ENCODE results near the gene MINDY1.

MINDY1 gene

GRCh38 chr1:151012684-151013471 lies 6.2 kb upstream of the MINDY1 start:
- in situ Hi-C loops (cut with MboI; ENCODE audit: low sequenced_read_pairs): no loop called here

DNA sequence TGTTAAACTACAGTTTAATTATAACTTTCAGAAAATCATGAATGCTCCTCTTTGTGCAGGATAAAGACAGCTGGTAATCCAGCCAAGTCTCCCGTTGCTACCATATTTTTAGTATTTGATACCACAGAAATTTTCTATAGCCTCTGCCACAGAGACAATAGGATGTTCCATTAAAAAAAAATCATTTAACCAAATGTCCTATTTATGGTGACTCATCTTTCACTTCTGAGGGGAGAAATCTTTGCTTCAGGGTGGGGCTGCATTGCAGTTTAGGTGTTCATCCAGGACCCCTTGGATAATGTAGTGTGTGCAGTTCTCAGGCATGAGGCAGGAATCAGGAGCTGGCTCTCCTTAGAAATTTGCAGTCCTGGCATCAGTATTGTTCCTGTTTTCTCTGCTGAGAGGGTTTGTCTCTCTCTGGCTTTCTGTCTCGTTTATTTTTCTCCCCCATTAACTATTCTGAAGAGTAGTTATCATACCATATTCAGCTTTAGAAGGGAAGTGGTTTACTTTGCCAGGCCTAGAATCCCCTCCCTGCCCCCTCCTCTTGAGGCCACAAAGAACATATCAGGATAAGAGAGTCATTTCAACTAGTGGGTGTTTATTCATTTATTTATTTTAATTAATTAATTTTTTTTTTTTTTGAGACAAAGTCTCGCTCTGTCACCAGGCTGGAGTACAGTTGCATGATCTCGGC lies 4.6 kb upstream of the MINDY1 start:
- in situ Hi-C loops (cut with MboI; ENCODE audit: low sequenced_read_pairs): no loop called here

DNA sequence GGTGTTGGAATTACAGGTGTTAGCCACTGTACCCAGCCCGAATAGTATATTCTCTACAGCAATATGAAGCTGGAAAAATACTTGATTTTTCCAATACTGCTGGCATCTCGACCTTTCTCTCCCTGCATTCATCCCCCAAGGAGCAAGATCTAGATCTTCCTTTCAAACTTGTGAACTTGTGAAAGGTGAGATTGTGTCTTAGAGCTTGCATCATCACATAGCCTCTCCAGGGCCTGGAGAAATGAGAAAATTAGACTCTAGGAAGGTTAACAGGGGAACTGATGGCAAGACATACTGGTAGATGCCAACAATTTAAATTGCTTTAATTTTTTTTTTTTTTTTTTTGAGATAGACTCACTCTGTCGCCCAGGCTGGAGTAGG lies 3.6 kb upstream of the MINDY1 start:
- in situ Hi-C loops (cut with MboI; ENCODE audit: low sequenced_read_pairs): no loop called here

GRCh38 chr1:151009674-151010345 lies 3.1 kb upstream of the MINDY1 start:
- in situ Hi-C loops (cut with MboI; ENCODE audit: low sequenced_read_pairs): no loop called here

DNA sequence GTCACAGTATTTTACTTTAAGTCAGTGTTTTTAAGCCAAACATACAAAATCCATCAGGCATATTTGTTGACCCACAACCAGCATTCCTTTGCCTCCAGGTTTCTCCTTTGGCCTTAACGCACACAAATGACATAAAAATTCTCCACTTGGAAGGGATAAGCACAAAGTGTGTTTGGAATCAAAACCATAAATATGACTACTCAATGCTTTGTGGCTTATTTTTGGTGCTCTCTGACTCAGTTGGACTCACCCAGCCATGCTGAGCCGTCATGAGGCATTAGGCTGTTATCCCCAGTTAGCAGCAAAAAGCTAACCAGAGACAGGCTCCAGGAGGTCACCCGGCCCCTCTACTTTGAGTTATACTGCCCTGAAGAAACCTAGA lies 2.5 kb upstream of the MINDY1 start:
- in situ Hi-C loops (cut with MboI; ENCODE audit: low sequenced_read_pairs): no loop called here

- in situ Hi-C loops (cut with MboI; ENCODE audit: low sequenced_read_pairs): no loop called here
Observed at GRCh38 chr1:151008244-151009205, 1.8 kb upstream of the MINDY1 start, which contains the start of gene PRUNE1. PRUNE1 (plus strand) TSS chr1:151008449; CDS start chr1:151008633, 184 bp downstream.

GRCh38 chr1:151007853-151008243 lies 1.1 kb upstream of the MINDY1 start:
- in situ Hi-C loops (cut with MboI; ENCODE audit: low sequenced_read_pairs): no loop called here

- in situ Hi-C loops (cut with MboI; ENCODE audit: low sequenced_read_pairs): no loop called here
Observed at GRCh38 chr1:151005729-151006319, 878 bp downstream of the MINDY1 start.

DNA sequence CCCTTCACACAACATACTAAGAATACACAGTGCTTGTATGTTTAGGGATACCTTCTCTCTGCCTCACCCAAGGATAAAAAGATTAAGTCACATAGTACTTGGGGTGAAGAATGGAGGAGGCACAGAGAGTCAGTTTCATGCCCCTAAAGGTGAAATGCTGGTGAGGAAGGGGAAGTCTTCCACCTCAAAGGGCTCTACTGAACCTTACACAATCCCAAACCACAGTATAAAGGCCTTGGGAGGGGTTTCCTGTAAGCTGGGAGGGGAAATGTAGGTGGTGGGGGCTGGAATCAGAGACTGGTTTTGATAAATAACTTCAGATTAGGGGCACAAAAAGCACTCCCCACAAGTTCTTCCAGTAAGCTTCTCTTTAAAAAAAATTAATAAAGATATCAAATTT lies 3.5 kb downstream of the MINDY1 start:
- in situ Hi-C loops (cut with MboI; ENCODE audit: low sequenced_read_pairs): no loop called here

- in situ Hi-C loops (cut with MboI; ENCODE audit: low sequenced_read_pairs): no loop called here
Observed at GRCh38 chr1:151002611-151003010, 4.1 kb downstream of the MINDY1 start.

GRCh38 chr1:151002051-151002450 lies 4.7 kb downstream of the MINDY1 start:
- in situ Hi-C loops (cut with MboI; ENCODE audit: low sequenced_read_pairs): no loop called here

- in situ Hi-C loops (cut with MboI; ENCODE audit: low sequenced_read_pairs): no loop called here
Observed at GRCh38 chr1:151001602-151002001, 5.1 kb downstream of the MINDY1 start.

DNA sequence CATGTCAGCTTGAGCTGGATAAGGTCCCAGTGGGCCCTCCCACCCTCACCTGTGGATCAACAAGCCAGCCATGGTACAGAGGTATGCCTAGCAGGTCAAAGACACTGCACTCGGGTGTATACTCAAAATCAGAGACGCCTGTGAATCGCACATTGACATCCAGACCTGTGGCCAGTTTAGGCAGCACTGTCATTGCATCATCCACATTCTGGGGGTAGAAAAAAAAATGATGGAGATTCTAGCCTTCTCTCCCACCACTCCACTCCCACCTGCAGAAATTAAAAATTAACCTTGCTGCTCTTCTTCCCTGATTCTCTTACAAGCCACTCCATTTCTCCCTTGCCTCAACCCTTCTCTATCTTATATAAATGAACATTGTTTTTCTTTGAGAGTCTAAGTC lies 6.3 kb downstream of the MINDY1 start:
- in situ Hi-C loops (cut with MboI; ENCODE audit: low sequenced_read_pairs): no loop called here

- in situ Hi-C loops (cut with MboI; ENCODE audit: low sequenced_read_pairs): no loop called here
Observed at GRCh38 chr1:150999926-151000325, 6.8 kb downstream of the MINDY1 start.

GRCh38 chr1:150999051-150999674 lies 7.5 kb downstream of the MINDY1 start:
- in situ Hi-C loops (cut with MboI; ENCODE audit: low sequenced_read_pairs): no loop called here

DNA sequence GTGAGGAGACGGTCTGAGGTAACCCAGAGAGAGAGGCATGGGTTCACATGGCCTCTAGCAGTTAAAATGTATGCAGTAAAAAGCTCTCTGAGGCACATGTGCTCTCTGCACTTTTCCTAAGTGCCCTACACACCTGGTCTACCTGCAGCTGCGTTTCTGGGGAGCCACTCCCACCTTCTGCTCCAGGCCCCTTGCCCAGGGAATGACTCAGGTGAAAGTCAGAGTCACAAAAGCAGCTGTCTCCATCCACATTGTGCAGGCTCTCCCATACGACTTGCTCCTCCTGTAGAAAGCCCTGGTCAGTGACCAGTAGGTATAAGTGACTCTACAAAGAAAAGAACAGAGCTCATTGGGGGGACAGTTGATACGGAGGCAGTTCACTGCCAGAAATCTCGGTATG lies 8.8 kb downstream of the MINDY1 start:
- in situ Hi-C loops (cut with MboI; ENCODE audit: low sequenced_read_pairs): no loop called here

DNA sequence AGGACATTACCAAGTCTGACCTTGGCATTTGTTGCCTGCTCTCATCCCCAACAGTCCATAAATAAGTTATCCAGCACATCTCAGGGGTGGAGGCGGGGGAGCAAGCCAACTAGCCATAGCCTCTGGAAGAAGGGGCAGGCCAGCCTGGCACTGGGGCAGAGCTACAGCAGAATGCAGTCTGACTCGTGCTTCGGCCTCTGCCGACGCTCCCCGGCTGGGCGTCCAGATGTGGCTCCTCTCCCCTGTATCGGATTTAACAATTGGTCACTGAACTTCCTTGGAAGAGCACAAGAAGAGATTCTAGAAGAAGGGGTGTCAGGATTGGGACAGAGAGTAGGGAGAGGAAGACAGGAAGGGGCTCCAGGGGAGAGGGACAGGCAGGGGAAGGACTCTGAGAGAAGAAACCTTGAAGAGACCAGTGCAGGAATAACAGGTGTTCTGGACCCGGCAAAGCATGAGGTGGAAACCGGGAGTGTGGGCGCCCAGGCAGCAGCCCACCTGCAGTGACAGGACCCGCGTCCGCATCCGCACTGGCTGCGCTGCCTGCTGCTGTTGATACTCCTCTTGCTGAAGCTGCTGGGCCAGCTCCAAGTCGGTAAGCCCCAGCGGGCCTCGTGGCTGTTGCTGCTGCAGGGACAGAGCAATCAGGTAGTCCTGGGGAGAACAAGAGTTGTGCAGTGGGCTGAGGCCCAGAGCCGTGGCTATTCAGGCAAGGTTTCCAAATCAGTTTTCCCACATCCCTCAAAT lies 9.4 kb downstream of the MINDY1 start:
- in situ Hi-C loops (cut with MboI; ENCODE audit: low sequenced_read_pairs): no loop called here

DNA sequence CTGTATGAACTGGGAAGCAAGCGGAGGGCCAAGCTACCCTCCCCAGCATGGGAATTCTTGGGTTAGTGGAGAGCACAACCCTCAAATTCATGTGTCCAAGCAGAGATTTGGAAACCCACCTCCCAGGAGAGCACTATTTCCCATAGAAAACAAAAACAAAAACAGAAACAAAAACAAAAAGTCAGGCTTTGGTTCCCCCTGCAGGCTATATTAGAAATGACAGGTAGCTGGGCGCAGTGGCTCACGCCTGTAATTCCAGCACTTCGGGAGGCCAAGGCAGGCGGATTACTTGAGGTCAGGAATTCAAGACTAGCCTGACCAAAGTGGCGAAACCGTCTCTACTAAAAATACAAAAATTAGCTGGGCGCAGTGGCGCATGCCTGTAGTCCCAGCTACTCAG lies 10.8 kb downstream of the MINDY1 start:
- in situ Hi-C loops (cut with MboI; ENCODE audit: low sequenced_read_pairs): no loop called here

DNA sequence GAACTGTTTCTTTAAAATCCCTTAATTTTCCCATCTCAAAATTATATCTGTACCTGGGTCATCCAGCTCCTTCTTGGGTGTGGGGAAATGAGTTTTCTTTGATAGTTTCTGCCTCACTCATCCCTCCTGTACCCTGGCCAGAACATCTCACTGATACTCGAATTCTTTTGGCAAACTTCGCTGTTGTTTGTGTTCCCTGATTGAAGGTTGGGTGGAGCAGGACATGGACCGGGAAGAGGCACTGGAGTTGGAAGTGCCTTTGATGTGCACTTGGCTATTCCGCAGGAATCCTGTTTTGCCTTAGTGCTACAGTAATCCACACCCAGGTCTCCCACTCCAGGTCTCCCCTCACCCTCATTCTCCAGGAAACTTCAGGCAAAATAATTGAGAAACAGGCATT lies 11.2 kb downstream of the MINDY1 start:
- in situ Hi-C loops (cut with MboI; ENCODE audit: low sequenced_read_pairs): no loop called here
